GM12878 (cell line): ENCODE measurements around the gene POLR1H. TPM values are rescaled to one million over a fixed set of nuclear protein-coding genes. Genes with fewer than 3 reads are reported as not detected.

Source experiments
- ATAC-seq: fragments of 200-7000 bp; cut with Tn5 transposase; 3 replicates; pipeline ENCODE4 v1.9.1; 2020; ENCODE audit warnings: mild to moderate bottlenecking, moderate library complexity
- BruUV-seq: library from RNA; stranded (reverse); fragments of 400-500 nt; replicated peaks from 2 replicates; lab custom pipeline; 2021; lab: Mats Ljungman, UMichigan
- CTCF ChIA-PET: fragments of 300-600 bp; sonication (Branson Sonifier 250); formaldehyde crosslinking; extraction: SDS; loops from one replicate; lab custom pipeline; 2021; ENCODE audit warnings: inconsistent platforms; lab: Yijun Ruan, JAX
- POLR2A ChIA-PET: fragments of 350-600 bp; formaldehyde crosslinking; extraction: SDS; loops from one replicate; lab custom pipeline; 2021; ENCODE audit warnings: inconsistent platforms; lab: Charles Lee
- RAD21 ChIA-PET: fragments of 300-600 bp; sonication (Branson Sonifier 250); formaldehyde crosslinking; loops from one replicate; lab custom pipeline; 2023; ENCODE audit warnings: antibody characterized with exemption; ENCODE audit not compliant: unreplicated experiment; lab: Charles Lee
- SMC1A ChIA-PET: fragments of 300-600 bp; sonication (Branson Sonifier 250); formaldehyde crosslinking; loops from one replicate; lab custom pipeline; 2023; ENCODE audit not compliant: unreplicated experiment, uncharacterized antibody; lab: Charles Lee
- DNase-seq: peaks from one replicate; pipeline ENCODE4 v3.0.0-alpha.2; 2011; ENCODE audit warnings: low read depth, low spot score
- FAIRE-seq: peaks from 3 replicates; lab custom pipeline; 2011; peaks lifted over from hg19 to GRCh38; lab: Jason Lieb, UNC
- H2AFZ ChIP-seq: 2 replicates; pipeline ENCODE4 v1.6.0; 2011; ENCODE audit warnings: low read depth, low read length, control low read depth; ENCODE audit not compliant: control insufficient read depth
- H3K27ac ChIP-seq: 2 replicates; pipeline ENCODE4 v1.5.1; 2011; ENCODE audit warnings: control low read depth; ENCODE audit not compliant: control insufficient read depth, insufficient read depth
- H3K27me3 ChIP-seq, 2 experiments: replicated peaks in 1 of 2; 2 replicates each; pipeline versions ENCODE4 v1.6.0 to v1.6.1; 2011; ENCODE audit warnings: low read length in 1 of 2; ENCODE audit not compliant: control insufficient read depth in 2 of 2, insufficient read depth in 2 of 2
- H3K36me3 ChIP-seq, 2 experiments: 2 replicates each; pipeline ENCODE4 v1.5.1; 2011; ENCODE audit warnings: low read length in 1 of 2; ENCODE audit not compliant: control insufficient read depth in 2 of 2, insufficient read depth in 2 of 2
- H3K4me1 ChIP-seq: 2 replicates; pipeline ENCODE4 v1.6.1; 2011; ENCODE audit warnings: mild to moderate bottlenecking, low read length, moderate library complexity, mixed read lengths; ENCODE audit not compliant: control insufficient read depth, insufficient read depth
- H3K4me2 ChIP-seq: 2 replicates; pipeline ENCODE4 v1.6.0; 2011; ENCODE audit warnings: control low read depth; ENCODE audit not compliant: control insufficient read depth, insufficient read depth
- H3K4me3 ChIP-seq: fragments of 200-600 bp; sonication (generic); 2 replicates; pipeline ENCODE4 v1.5.1; 2016
- H3K79me2 ChIP-seq: 2 replicates; pipeline ENCODE4 v1.6.0; 2011; ENCODE audit warnings: low read length; ENCODE audit not compliant: control insufficient read depth, insufficient read depth
- H3K9ac ChIP-seq: 2 replicates; pipeline ENCODE4 v1.8.0; 2011; ENCODE audit warnings: low read length, control low read depth, mixed read lengths; ENCODE audit not compliant: control insufficient read depth, insufficient read depth
- H3K9me3 ChIP-seq: replicated peaks from 3 replicates; pipeline ENCODE4 v1.5.1; 2011; ENCODE audit warnings: mild to moderate bottlenecking, low read length; ENCODE audit not compliant: control insufficient read depth, insufficient read depth
- H4K20me1 ChIP-seq: 2 replicates; pipeline ENCODE4 v1.6.0; 2011; ENCODE audit not compliant: control insufficient read depth, insufficient read depth
- E2F4 ChIP-seq: IDR thresholded peaks from 2 replicates; pipeline ENCODE4 v1.6.1; 2012; ENCODE audit warnings: low read depth, low read length, improper control_type of control experiment
- HSF1 ChIP-seq: fragments of 150-350 bp; IDR thresholded peaks from 2 replicates; pipeline ENCODE4 v1.6.1; 2014; ENCODE audit warnings: mild to moderate bottlenecking, low read depth, low read length
- SIX5 ChIP-seq: IDR thresholded peaks from 2 replicates; pipeline ENCODE4 v1.6.1; 2011; ENCODE audit warnings: mild to moderate bottlenecking, low read depth, low read length, moderate library complexity; ENCODE audit not compliant: severe bottlenecking
- SREBF1 ChIP-seq: IDR thresholded peaks from 2 replicates; pipeline ENCODE4 v1.6.1; 2012; ENCODE audit warnings: mild to moderate bottlenecking, low read length
- SUZ12 ChIP-seq: fragments of 200-600 bp; sonication (generic); IDR thresholded peaks from one replicate; pipeline ENCODE4 v1.6.1; 2018; ENCODE audit warnings: antibody characterized with exemption, mild to moderate bottlenecking; ENCODE audit not compliant: unreplicated experiment
- ZBED1 ChIP-seq: IDR thresholded peaks from 2 replicates; pipeline ENCODE4 v1.6.1; 2016; ENCODE audit warnings: borderline replicate concordance
- WGBS: methylation state at CpG from one replicate; pipeline ENCODE4 v1.1.6; 2016; ENCODE audit warnings: low lambda C conversion rate; ENCODE audit not compliant: insufficient replicate concordance, insufficient coverage; ENCODE audit errors: missing lambda C conversion rate; 5-methylcytosine and 5-hydroxymethylcytosine counted together
- in situ Hi-C: fragments of 300-500 bp; cut with MboI; formaldehyde crosslinking; loops from 9 replicates; pipeline ENCODE4 v1.14.3; 2018; ENCODE audit warnings: mixed read lengths
- intact Hi-C: fragments of 100-400 bp; cut with micrococcal nuclease; formaldehyde crosslinking; loops from one replicate; pipeline ENCODE4 v1.14.2; 2022; ENCODE audit not compliant: unreplicated experiment
- polyA plus RNA-seq, 11 experiments: library from polyadenylated mRNA; depleted of rRNA in 4 of 11; unstranded in 6 of 11; stranded (reverse) in 5 of 11; fragments of >200 nt; fragmentation: Nextera tagmentation in 4 of 11; fragmentation: Illumina TruSeq in 1 of 11; extraction: Ambion mirVana in 4 of 11; extraction: Trizol in 1 of 11; gene quantifications; 1 replicate in 1 of 11; 2 replicates in 10 of 11; pipeline versions ENCODE4 v1.2.1 to v1.2.3, GENCODE V29; 2011 to 2016; ENCODE audit warnings: inconsistent platforms in 2 of 11, missing spikeins in 2 of 11, low read depth in 1 of 11
- total RNA-seq, 4 experiments: library from RNA; depleted of rRNA in 3 of 4; stranded (reverse); fragments of >200 nt in 3 of 4; fragmentation: Illumina TruSeq in 1 of 4; extraction: Trizol in 1 of 4; gene quantifications; 2 replicates each; pipeline versions ENCODE4 v1.2.1 to v1.2.3, GENCODE V29; 2013 to 2021

POLR1H gene
- total and polyA plus RNA-seq, 10 of the 15 experiments (the other 5 are each of a cell fraction or from before 2014, with no cell fraction given) = 50.6 to 160 (median 77.7) TPM

GRCh38 chr6:30074331-30075093 lies 13.4 kb downstream of the POLR1H start:
- FAIRE-seq (no peak), DNase-seq (no peak), ATAC-seq (no peak)
- in situ Hi-C loops = no loop called here
- ChIA-PET RAD21 (no interaction called here), CTCF (no interaction called here), POLR2A (no interaction called here), SMC1A (no interaction called here)
- no peak for TF ChIP-seq HSF1
- no peak for TF ChIP-seq SIX5
- TF ChIP-seq SREBF1 = no peak
- TF ChIP-seq E2F4 = no peak
- TF ChIP-seq ZBED1 = no peak
- no peak for TF ChIP-seq SUZ12
- Histone ChIP-seq H3K27ac (no peak overlapping the region), H3K9ac (no peak overlapping the region), H3K4me2 (no peak overlapping the region), H3K27me3 (peaks cover 4 to 19% of the 10 kb centered on the region in 2 experiments), H3K79me2 (no peaks in the 10 kb centered on the region), H3K4me1 (no peaks in the 10 kb centered on the region), H3K9me3 (no peaks in the 10 kb centered on the region), H3K36me3 (no peaks in the 10 kb centered on the region), H4K20me1 (no peaks in the 10 kb centered on the region), H2AFZ (no peak overlapping the region), H3K4me3 (no peak overlapping the region)
- no TSS peak for BruUV-seq
- 35% methylated on average over 25 of the region's 37 CpGs for WGBS
- intact Hi-C loops = no loop called here
